Measurements from ENCODE around the gene GNRH2.
A peak's percentile ranks its signal among the peaks of the same experiment; 100 is the strongest.
"Not testable (repeated sequence)": the region's sequence is repeated elsewhere in the genome, so short reads cannot be mapped to it uniquely, and the experiment has no call there.

The GNRH2 gene

DNA sequence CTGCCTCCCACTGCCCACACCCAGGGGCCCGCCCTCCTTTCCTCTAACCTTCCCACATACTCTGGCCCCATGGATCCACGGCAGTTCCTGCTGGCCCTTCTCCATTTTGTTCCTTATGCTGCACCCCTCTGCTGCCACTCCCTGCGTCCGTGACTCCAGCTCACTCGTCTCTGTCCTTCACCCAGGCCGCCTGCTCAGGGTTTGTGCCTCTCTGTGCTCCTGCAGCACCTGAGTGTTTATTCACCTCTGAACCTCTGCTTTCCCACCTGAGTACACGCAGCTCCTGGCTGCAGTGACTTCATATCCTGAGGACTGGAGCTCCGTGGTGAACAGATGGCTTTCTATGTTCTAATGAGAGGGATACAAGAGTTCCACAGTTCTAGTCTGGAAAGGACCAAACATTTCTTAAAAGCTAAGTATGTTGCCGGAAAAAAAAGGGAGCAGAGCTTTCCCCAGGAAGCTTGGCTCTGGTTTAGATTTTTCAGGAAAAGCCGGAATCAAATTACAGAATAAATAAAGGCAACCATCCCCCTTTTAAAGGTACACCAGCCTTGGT is 1.5 kb upstream of the GNRH2 start:
- DNase-seq (ENCODE audit: low read depth, low spot score): no peak

DNA sequence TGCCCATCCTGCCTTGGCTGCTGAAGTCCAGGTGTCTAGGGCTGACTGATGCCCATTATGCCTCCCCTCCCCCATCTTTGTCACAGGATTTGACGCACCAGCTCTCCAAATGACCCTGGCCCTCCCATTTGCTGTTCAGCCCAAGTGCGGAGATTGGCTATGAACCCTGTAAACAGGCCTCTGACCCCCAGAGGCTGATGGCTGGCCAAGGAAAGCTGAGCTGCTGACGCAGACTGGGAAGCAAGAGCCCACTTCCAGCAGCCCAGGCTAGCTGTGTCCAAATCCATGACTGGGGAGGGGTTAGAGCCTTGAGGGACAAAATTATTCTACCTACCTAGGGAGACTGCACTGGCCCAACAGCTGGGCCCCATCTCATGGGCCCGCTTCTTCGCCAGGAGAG is 797 bp upstream of the GNRH2 start:
- no peak for DNase-seq (ENCODE audit: low read depth, low spot score)

DNA sequence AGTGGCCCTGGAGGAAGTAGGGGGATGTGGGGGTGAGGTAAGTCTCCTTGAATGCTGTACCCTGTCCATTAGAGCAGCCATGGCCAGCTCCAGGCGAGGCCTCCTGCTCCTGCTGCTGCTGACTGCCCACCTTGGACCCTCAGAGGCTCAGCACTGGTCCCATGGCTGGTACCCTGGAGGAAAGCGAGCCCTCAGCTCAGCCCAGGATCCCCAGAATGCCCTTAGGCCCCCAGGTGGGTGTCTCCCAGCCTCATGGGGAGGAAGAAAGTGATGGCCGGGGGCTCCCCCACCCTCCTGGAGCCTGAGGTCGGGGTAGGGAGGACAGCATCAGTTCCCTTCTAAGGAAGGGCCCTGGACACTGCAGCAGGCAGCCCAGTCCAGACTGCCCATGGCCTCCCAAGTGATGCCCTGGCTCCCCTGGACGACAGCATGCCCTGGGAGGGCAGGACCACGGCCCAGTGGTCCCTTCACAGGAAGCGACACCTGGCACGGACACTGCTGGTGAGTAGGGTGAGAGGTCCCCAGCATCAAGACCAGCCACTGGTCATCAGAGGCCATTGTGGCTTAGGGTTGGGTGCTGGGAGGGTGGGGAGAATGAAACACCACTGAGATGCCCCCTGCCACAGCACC is 1.0 kb downstream of the GNRH2 start:
- DNase-seq (ENCODE audit: low read depth, low spot score): no peak

DNA sequence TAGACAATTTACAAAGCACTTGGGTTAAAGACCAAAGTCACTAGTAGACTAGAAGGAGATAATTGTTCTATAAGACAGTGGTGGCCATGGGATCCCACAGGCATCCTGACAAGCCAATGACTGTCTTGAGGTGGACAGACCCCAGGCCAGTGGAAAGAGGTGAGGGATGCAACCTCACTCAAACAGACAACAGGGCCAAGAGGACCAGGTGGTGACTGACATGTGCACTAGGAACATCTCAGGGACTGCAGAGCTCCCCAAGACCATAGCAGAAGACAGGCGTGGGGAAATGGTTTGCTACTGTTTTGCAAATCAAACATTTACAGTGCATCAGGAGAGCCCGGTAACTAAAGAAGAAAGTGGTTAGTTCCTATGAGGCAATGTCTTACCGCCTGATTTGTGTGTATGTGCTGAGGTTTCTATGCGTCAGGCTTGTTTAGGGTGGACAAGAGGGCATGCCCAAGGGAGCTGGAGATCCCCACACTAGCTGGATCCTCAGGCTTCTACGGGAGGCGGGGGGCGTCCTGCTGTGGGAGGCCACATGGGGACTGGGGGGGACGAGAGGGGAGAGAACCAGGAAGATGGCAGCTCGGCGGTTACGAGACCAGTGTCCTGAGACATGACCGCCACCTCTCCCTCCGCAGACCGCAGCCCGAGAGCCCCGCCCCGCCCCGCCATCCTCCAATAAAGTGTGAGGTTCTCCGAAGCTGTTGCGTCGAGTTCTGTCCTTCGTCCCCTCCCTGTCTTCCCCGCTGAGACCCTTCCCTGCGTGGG is 1.8 kb downstream of the GNRH2 start:
- no peak for DNase-seq (ENCODE audit: low read depth, low spot score)

DNA sequence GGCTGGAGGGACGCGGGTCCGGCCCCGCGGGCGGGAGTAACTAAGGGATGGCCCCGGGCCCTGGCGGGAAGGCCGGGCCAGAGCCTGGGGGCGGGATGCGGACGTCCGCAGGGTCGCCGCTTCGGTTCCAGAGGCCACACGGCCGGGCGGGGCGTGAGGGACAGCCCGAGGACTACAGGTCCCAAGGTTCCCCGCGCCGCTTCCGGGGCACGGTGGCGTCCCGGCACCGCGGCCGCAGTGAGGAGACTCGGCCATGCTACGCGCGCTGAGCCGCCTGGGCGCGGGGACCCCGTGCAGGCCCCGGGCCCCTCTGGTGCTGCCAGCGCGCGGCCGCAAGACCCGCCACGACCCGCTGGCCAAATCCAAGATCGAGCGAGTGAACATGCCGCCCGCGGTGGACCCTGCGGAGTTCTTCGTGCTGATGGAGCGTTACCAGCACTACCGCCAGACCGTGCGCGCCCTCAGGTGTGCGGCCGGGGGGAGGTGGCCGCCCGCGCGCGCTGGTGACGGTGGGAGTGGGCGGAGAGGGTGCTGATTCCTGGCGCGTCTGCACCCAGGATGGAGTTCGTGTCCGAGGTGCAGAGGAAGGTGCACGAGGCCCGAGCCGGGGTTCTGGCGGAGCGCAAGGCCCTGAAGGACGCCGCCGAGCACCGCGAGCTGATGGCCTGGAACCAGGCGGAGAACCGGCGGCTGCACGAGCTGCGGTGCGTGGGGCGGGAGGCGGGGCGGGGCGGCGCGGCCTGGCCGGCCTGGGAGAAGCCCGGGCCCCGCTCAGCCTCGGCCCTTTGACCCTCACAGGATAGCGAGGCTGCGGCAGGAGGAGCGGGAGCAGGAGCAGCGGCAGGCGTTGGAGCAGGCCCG is 2.6 kb downstream of the GNRH2 start, which contains the start of gene MRPS26:
Gene MRPS26 (plus strand): TSS at position 237 of the 861 bp plus-strand sequence. CDS start 17 bp downstream, at position 254.
- peak; percentile 58 for DNase-seq (ENCODE audit: low read depth, low spot score)

DNA sequence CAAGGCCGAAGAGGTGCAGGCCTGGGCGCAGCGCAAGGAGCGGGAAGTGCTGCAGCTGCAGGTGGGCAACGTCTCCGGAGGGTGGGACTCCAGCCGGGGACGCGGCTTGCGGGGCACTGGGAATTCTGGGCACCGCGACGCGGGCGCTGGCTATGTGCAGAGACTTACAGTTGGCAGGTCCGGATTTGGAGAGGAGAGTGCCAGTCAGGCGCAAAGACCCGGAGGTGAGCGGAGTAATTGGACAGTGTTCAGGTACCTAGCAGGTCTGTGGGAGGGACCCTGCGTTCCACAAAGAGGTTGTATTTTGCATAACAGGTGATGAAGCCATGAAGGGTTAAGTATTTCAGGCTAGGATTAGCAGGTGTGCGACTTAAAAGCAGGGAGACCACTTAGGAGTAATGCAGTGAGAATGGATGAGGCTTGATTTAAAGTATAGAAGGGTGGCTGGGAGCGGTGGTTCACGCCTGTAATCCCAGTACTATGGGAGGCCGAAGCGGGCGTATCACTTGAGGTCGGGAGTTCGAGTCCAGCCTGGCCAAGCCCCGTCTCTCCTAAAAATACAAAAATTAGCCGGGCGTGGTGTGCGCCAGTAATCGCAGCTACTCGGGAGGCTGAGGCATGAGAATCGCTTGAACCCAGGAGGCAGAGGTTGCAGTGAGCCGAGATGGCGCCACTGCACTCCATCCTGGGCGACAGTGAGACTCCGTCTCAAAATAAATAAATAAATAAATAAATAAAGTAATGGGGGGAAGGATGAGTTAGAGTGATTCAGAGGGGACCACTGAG is 3.4 kb downstream of the GNRH2 start:
- no peak for DNase-seq (ENCODE audit: low read depth, low spot score)

DNA sequence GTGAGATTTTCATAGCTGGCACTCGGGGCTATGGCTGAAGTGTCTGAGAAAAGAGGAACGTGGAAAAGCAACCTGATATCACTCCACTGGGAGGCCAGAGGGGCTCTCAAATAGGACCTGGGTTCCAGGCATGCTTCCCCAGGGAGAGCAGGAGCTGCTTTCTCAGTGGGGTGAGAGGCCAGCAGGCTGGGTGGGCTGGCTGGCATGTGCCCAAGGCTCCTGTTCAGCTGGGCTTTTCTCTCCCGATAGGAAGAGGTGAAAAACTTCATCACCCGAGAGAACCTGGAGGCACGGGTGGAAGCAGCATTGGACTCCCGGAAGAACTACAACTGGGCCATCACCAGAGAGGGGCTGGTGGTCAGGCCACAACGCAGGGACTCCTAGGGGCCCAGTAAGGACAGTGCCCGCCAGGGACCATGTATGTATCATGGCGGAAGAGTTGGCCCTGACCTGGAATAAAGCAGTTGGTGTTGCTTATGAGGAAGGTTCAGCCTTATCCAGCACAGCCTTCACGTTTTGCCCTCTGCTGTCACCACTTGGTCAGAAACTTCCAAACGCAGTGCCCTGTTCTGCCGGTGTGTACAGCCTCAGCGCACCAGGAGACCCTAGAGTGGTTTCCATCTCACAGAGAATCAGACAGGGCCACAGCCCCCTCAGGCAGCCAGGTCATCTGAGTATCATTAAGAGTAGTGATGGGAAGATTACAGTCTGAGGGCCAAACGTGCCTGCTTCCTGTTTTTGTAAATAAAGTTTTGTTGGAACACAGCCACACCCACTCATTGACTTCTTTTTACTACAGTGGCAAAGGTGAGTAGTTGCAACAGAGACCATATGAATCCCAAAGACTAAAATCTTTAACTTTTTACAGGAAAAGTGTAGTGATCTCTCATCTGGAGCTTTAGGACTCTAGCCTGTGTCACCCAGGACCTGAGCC is 4.3 kb downstream of the GNRH2 start:
- no peak for DNase-seq (ENCODE audit: low read depth, low spot score)

DNA sequence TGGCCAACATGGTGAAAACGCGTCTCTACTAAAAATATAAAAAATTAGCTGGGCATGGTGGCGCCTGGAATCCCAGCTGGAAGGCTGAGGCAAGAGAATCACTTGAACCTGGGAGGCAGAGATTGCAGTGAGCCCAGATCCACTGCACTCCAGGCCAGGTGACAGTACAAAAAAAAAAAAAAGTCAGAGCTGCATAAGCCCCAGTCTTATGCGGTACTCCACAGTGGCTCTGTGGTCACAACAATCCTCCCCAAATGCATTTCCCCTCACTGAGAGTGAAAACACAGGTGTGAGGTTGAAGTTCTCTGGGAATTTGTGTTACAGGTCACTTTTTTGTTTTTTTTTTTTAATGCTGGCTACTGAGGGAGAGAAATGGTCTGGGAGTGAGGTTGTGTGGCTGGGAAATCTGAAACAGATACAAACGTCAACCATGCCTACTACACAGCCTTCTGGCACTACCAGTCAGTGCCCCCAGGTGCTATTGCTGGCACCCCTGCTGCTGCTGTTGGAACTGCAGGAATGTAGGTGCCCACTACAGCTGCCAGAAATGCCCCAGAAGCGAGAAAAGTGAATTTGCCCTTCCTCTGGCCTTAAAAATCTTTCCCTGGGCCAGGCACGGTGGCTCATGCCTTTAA is 8.1 kb downstream of the GNRH2 start:
- DNase-seq (ENCODE audit: low read depth, low spot score): no peak

DNA sequence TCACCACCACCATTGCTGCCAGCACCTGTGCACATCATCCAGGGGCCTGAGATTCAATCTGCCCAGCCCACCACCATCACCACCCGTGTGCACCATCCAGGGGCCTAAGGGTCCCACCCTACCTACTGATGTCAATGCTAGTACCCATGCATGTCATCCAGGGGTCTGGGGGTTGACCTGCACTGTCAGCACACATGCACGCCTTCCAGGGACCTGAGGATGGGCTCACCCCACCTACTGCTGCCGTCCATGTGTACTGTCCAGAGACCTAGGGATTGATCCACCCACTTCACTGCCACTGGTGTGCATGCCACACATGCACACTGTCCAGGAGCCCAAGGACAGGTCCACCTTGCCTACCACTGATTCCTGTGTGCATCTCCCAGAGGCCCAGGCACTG is 16.1 kb downstream of the GNRH2 start:
- no peak for DNase-seq (ENCODE audit: low read depth, low spot score)

DNA sequence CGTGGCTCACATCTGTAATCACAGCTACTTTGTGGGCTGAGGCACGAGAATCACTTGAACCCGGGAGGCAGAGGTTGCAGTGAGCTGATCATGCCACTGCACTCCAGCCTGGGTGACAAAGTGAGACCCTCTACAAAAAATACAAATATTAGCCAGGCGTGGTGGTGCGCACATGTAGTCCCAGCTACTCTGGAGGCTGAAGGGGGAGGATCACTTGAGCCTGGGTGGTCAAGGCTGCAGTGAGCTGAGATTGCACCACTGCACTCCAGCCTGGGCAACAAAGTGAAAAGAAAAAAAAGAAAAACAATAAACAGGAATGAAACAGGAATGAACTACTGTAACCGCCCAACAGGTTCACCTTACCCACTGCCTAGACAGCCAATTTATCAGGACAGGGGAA is 20.7 kb downstream of the GNRH2 start:
- DNase-seq (ENCODE audit: low read depth, low spot score): not testable (repeated sequence)

DNA sequence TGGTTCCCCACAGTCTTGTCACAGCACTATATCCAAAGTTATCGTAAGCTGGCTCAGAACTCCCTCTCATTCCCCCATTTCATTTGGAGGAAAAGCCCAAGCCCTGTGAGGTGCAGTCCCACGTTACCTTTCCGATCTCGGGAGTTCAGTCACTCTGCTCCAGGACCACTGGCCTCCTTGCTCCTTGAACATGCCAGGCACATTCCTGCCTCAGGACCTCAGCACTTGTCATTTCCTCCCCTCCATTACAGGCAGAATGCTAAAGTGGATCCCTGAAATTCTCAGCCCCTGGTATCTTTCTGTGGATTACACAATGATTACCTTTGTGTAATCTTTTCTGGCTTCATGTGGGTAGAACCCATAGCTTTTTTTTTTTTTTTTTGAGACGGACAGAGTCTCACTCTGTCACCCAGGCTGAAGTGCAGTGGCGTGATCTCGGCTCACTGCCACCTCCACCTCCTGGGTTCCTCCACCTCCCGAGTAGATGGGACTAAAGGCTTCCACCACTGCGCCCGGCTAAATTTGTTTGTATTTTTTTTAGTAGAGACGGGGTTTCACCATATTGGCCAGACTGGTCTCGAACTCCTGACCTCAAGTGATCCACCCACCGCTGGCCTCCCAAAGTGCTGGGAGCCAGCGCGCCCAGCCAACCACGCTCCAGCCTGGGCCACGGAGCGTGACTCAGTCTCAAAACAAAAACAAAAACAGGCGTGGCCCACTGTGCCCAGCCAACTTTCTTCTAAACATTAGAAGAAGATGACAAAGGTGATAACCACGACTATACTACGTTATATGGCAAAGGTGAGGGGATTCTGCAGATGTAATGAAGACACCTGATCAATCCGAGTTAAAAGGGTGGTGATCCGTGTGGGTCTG is 24.0 kb downstream of the GNRH2 start:
- DNase-seq (ENCODE audit: low read depth, low spot score): no peak

DNA sequence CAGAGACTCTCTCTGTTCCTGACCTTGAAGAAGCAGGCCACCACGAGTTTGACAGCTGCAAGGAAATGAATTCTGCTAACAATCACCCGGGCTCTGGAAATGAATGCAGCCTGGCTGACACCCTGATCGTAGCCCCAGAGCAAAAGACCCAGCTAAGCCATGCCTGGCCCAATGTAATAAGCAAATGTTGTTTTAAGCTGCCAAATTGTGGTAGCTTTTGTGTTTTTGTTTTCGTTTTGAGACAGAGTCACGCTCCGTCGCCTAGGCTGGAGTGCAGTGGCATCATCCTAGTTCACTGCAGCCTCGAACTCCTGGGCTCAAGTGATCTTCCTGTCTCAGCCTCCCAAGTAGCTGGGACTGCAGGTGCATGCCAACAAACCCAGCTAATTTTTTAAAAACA is 24.7 kb downstream of the GNRH2 start:
- DNase-seq (ENCODE audit: low read depth, low spot score): no peak

DNA sequence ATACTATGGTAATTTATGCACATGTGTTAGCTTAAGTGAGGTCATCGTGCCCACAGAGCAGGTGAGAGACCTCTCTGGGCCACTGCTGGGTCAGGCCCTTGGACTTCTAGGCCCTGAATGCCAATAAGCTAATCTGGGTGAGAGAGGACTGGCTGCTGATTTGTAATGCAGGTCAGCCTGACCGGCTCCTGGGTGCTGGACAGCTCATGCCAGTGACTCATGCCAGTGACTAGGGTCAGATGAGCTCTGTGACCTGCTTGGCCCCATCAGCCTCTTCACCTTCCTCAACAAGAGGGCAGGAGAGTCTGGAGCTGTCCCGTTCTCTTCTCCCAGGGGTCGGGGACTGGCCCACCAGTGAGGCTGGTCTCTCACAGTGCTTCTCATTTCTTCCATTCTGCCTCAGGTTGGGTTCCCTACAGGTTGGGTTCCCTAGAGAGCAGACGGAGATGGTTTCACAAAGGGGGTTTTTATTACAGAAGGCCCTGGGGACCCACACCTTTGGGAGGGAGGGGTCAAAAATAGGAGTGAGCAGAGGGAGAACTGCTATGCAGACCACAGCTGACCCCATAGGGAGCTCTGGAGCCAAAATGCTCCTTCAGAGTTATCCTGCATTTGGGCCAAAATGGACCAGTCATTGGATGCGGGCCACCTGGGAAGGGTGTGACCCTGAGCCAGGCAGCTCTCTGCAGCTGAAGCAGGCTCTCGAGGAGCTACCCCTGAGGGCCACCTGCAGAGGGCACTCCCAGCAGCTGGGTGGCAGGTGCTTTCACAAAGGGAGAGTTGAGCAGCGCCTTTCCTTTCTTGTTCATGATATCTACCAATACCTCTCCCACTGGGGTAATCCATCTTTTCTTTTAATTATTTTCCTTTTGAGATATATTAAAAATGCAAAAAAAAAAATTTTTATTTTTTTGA is 25.8 kb downstream of the GNRH2 start:
- DNase-seq (ENCODE audit: low read depth, low spot score): no peak

DNA sequence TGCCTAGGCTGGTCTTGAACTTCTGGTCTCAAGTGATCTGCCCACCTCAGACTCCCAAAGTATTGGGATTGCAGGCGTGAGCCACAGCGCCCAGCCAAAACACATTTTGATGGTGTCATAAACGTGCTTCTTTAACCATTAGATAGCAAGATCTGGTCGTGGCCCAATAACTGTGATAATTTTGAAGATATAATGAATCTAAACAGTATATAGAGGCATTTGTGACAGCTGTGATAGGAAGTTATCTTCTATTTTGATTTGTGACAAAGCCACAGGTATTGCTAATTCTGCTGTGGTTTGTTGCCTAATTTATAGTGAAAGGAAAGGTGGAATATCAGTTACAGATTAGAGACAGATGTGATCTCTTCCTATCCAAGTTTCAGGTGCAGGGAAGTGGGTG is 27.3 kb downstream of the GNRH2 start:
- no peak for DNase-seq (ENCODE audit: low read depth, low spot score)

DNA sequence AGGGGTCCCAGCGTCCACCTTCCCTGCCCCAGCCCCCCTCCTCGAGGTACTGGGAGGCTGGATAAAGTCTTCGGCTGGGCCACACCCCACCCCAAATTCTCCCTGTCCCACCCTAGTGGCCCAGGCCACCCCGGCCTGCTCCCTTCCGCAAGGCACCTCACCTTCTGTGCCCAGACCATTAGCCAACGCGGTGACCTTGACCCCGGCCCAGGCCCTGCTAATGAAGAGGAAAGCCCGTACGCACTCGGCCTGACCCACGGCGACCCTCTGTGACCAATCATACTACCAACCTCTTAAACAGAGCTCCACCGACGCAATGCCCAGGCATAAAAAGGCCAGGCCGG is 27.8 kb downstream of the GNRH2 start:
- DNase-seq (ENCODE audit: low read depth, low spot score): no peak

DNA sequence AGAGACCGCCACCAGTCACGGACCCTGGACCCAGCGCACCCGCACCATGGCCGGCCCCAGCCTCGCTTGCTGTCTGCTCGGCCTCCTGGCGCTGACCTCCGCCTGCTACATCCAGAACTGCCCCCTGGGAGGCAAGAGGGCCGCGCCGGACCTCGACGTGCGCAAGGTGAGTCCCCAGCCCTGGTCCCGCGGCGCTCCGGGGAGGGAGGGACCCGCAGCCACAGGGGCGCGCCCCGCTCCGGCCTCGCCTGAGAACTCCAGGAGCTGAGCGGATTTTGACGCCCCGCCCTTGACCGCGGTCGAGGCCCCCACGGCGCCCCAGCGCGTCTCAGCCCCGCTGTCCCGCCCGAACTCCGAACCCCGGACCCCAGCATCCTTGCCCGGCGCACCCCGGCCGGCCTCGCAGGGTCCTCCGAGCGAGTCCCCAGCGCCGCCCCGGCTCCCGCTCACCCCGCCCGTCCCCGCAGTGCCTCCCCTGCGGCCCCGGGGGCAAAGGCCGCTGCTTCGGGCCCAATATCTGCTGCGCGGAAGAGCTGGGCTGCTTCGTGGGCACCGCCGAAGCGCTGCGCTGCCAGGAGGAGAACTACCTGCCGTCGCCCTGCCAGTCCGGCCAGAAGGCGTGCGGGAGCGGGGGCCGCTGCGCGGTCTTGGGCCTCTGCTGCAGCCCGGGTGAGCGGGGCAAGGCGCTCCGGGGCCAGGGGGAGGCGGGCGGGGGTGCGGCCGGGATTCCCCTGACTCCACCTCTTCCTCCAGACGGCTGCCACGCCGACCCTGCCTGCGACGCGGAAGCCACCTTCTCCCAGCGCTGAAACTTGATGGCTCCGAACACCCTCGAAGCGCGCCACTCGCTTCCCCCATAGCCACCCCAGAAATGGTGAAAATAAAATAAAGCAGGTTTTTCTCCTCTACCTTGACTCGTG is 28.4 kb downstream of the GNRH2 start, which contains the start of gene OXT:
Gene OXT (plus strand): TSS at position 11 of the 920 bp plus-strand sequence. CDS start 36 bp downstream, at position 47.
- DNase-seq (ENCODE audit: low read depth, low spot score): peak; percentile 35
